ENCODE results near the gene IDUA.

DNA sequence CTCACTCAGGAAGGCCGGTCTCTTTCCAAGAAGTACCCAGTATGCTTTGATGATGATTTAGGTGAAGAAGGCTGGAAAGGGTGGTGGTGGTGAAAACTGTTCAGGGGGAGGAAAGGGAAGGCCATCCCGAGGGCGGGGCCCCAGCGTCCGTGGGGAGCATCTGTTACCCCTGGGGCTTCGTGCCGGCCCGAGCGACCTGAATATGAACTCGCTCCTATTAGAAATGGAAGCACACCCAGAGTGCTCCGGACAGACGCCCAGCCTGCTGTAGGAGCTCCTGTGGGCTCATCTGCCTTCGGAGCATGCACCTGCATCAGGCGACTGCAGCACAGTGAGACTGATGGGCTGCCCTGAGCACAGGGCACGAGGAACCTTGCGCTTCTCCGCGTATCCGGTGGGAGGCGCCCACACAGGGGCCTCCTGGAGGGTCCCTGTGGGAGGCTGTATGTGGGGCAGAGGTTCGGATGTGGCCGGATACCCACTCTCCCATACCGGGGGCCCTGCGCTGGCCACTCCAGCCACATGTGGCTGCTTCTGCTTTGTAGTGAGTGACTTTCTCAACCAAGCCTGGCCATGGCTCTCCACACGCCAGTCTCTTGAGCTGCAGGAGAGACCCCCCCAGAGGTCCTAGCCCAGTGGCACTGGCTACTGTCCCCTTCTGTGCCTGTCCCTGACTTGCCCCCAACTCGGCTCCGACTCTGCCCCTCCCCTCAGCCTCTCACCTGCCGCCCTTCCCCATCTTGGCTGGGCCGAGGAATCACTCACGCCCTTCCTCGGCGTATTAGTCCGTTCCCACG is 61.3 kb downstream of the IDUA start:
- TF ChIP-seq, protein P1, sequence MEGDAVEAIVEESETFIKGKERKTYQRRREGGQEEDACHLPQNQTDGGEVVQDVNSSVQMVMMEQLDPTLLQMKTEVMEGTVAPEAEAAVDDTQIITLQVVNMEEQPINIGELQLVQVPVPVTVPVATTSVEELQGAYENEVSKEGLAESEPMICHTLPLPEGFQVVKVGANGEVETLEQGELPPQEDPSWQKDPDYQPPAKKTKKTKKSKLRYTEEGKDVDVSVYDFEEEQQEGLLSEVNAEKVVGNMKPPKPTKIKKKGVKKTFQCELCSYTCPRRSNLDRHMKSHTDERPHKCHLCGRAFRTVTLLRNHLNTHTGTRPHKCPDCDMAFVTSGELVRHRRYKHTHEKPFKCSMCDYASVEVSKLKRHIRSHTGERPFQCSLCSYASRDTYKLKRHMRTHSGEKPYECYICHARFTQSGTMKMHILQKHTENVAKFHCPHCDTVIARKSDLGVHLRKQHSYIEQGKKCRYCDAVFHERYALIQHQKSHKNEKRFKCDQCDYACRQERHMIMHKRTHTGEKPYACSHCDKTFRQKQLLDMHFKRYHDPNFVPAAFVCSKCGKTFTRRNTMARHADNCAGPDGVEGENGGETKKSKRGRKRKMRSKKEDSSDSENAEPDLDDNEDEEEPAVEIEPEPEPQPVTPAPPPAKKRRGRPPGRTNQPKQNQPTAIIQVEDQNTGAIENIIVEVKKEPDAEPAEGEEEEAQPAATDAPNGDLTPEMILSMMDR (IDR thresholded peaks at IDR 0.05; ENCODE audit: insufficient read depth, low read length, poor library complexity, severe bottlenecking): no peak
- no peak for TF ChIP-seq EZH2phosphoT487 (conservative IDR thresholded peaks at IDR 0.05; ENCODE audit: low read length)

Data from SU-DHL-6 (cell line).